ENCODE data around the gene FRMD4A.

- TF ChIP-seq POLR2AphosphoS5 (IDR thresholded peaks at IDR 0.05) (no peak), POLR2A (IDR thresholded peaks at IDR 0.05) (no peak)
Measured at GRCh38 chr10:14087566-14087965, 243.2 kb downstream of the FRMD4A start.

All from upper lobe of left lung (tissue), 4 donors.